ENCODE data around the gene DDIT4. TPM values are rescaled to one million over a fixed set of nuclear protein-coding genes. Genes with fewer than 3 reads are reported as not detected.

Gene DDIT4
- total RNA-seq, 1 donor from 2014 or later: 200 TPM

DNA sequence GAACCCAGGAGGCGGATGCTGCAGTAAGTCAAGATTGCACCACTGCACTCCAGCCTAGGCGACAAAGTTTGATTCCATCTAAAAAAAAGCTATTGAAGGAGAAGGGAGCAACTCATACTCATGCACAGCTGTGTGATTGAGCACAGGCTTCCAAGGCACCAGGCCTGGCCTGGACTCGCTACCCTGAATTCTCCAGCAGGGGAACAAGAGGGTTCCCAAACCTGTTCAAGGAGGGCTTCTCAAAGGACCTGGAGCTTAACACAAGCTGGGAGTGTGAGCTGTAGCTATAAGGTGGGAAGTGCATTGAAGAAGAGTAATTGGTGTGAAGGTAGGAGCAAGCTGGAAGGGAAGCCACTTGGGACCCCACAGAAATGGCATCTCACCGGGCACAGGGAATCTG is 15.1 kb upstream of the DDIT4 start:
- no peaks in the 10 kb centered on the region for H3K9me3 ChIP-seq
- no peaks in the 10 kb centered on the region for H3K36me3 ChIP-seq
- H3K4me1 ChIP-seq: peaks cover 76% of the 10 kb centered on the region
- no peak overlapping the region for H3K27ac ChIP-seq
- intact Hi-C loops (cut with DNase I): no loop called here
- TF ChIP-seq, protein P1, sequence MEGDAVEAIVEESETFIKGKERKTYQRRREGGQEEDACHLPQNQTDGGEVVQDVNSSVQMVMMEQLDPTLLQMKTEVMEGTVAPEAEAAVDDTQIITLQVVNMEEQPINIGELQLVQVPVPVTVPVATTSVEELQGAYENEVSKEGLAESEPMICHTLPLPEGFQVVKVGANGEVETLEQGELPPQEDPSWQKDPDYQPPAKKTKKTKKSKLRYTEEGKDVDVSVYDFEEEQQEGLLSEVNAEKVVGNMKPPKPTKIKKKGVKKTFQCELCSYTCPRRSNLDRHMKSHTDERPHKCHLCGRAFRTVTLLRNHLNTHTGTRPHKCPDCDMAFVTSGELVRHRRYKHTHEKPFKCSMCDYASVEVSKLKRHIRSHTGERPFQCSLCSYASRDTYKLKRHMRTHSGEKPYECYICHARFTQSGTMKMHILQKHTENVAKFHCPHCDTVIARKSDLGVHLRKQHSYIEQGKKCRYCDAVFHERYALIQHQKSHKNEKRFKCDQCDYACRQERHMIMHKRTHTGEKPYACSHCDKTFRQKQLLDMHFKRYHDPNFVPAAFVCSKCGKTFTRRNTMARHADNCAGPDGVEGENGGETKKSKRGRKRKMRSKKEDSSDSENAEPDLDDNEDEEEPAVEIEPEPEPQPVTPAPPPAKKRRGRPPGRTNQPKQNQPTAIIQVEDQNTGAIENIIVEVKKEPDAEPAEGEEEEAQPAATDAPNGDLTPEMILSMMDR (IDR thresholded peaks at IDR 0.05): no peak
- H3K27me3 ChIP-seq: no peaks in the 10 kb centered on the region
- DNase-seq (no peak), ATAC-seq (no peak)
- no peak overlapping the region for H3K4me3 ChIP-seq

DNA sequence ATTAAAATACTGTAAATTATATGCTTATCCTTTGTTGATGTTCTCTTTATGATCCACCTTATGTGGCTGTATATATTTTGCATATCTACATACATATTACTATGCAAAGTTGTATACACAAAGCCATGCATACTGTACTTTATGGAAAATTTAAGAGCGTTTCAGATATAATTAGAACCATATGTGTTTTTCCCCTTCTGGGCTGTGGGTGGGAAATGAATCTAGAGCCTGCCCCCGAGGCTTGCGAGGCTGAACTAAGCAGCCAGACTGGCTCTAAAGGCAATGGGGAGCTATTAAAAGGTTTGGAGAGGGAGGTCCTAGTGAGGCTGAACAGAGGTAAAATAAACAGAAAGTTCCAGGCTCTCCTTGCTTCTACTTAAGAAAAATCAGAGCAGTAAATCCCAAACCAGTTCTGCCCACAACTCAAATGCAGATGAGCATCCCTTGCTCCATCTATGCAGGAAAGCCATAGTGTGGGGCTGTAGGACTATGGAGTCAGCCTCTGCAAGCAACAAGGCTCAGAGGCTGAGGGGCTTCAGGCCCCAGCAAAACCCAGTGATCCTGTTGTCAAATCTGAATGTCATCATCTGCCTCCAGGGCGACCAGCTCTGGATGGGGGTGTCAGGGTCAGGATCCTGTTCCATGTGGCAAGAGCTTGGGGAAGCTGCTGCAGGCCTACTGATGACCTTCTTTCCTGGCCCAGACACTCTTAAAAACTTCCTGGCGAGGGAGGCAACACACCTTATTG is 14.1 kb upstream of the DDIT4 start:
- DNase-seq (no peak), ATAC-seq (no peak)
- H3K9me3 ChIP-seq: no peaks in the 10 kb centered on the region
- H3K27ac ChIP-seq: peak overlapping the region; percentile 87
- H3K4me3 ChIP-seq: no peak overlapping the region
- TF ChIP-seq, protein P1 (IDR thresholded peaks at IDR 0.05): no peak
- intact Hi-C loops (cut with DNase I): no loop called here
- no peaks in the 10 kb centered on the region for H3K27me3 ChIP-seq
- H3K36me3 ChIP-seq: no peaks in the 10 kb centered on the region
- peaks cover 72% of the 10 kb centered on the region for H3K4me1 ChIP-seq

DNA sequence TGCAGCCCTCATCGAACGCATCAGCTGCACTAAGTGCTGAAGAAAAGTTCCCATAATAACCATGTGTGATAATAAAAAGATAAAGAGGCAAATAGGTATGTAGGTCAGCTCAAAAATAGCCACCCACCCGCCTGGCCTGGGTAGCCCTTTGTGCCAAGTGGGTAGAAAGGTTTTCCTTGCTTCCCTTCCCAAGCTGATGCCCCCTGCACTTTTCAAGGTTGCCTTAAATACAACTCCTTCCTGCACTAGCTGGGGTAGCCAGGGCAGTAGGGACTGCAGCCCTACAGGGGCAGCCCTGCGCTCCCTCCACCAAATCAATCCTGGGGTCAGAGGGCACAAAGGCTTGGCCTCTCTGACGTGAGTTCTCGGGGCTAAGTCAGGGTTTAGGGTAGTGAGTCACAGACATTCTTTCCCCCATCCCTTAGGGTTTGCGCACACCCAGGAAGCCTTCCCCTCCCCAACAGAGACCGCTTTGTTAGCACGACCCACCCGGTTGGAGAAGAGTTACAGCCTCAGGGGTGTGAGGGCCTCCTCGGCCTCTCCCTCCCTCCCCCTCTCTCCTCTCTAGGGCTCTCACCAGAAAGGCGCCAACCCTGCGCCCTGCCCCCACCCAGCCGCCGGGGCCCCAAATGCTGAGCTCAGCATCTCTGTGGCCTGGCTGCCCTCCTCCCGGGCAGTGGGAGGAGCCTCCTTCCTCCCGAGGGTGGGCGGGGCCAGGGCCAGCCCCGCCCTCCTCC is 13.3 kb upstream of the DDIT4 start:
- Histone ChIP-seq H3K9me3 (no peaks in the 10 kb centered on the region), H3K4me1 (peaks cover 65% of the 10 kb centered on the region), H3K27me3 (no peaks in the 10 kb centered on the region), H3K4me3 (peak overlapping the region; percentile 59), H3K36me3 (no peaks in the 10 kb centered on the region), H3K27ac (peak overlapping the region; percentile 87)
- peak; percentile 95 for ATAC-seq
- DNase-seq: peak; percentile 91
- intact Hi-C loops (cut with DNase I): no loop called here
- TF ChIP-seq, protein P1 (IDR thresholded peaks at IDR 0.05): no peak

DNA sequence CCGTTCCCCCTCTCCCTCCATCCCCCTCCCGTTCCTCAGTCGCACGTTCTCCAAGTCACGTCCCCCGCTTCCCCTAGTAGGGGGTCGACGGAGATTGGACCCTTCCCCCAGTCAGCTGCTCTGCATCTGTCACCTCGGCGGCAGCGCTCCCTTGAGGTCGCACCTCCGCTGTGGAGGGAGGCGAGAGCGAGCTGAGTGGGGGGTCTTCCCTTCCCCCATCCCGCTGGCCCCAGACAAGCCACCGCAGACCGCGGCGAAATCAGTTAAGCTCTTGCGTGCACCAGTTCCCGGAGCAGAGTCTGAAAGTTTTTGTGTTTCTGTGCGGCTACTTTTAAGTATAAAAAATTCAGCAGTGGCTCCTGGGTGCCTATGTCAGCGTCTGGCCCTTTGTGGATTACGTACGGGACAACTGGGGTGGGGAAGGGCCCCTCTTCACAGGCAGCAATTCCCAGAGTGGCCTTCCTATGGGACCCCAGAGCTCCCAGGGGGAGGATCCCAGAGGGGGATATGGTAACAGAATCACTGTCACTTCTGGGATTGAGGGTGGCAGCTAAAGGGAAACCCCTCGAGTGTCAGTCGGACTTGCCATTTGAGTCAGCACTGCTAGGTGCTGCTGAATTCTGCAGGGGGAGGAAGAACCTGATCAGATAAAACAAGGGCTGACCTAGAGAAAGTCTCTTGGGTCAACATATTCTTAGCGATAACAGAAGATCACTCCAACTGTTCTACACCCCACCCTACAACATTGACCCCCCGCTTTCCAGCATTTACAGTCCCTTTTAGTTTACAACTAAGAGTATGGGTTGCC is 12.5 kb upstream of the DDIT4 start:
- Histone ChIP-seq H3K9me3 (no peaks in the 10 kb centered on the region), H3K4me1 (peaks cover 57% of the 10 kb centered on the region), H3K36me3 (no peaks in the 10 kb centered on the region), H3K4me3 (peak overlapping the region; percentile 59), H3K27ac (peak overlapping the region; percentile 87), H3K27me3 (no peaks in the 10 kb centered on the region)
- intact Hi-C loops (cut with DNase I): no loop called here
- no peak for ATAC-seq
- no peak for DNase-seq
- TF ChIP-seq, protein P1 (IDR thresholded peaks at IDR 0.05): no peak

DNA sequence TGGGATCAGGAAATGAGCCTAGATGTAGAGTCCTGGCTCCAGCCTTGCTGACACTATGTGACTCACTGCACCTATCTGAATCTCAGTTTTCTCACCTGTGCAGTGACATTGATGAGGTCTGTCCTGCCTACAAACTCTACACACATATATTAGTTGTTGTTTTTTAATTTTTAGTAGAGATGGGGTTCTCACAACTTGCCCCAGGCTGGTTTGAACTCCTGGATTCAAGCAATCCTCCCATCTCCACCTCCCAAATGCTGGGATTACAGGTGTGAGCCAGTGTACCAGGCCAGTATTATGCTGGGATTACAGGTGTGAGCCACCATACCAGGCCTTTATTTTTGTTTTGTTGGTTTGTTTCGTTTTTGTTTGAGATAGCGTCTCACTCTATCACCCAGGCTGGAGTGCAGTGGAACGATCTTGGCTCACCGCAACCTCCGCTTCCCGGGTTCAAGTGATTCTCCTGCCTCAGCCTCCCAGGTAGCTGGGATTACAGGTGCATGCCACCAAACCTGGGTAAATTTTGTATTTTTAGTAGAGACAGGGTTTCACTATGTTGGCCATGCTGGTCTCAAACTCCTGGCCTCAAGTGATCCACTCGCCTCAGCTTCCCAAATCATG is 11.8 kb upstream of the DDIT4 start:
- intact Hi-C loops (cut with DNase I): no loop called here
- Histone ChIP-seq H3K4me1 (peaks cover 50% of the 10 kb centered on the region), H3K4me3 (no peak overlapping the region), H3K9me3 (no peaks in the 10 kb centered on the region), H3K36me3 (no peaks in the 10 kb centered on the region), H3K27ac (peak overlapping the region; percentile 87), H3K27me3 (no peaks in the 10 kb centered on the region)
- DNase-seq (no peak), ATAC-seq (no peak)
- TF ChIP-seq, protein P1 (IDR thresholded peaks at IDR 0.05): no peak
